NCI-H2227 (cell line): ENCODE measurements around the gene MYH3.

Source experiments
- DNase-seq: peaks from one replicate; lab custom pipeline; 2025; ENCODE audit not compliant: unreplicated experiment; lab: John Stamatoyannopoulos, UW

The MYH3 gene

GRCh38 chr17:10614536-10615155, 42.5 kb downstream of the MYH3 start:
- peak; percentile 58 for DNase-seq

- DNase-seq = no peak
Measured at GRCh38 chr17:10613775-10614513, 43.2 kb downstream of the MYH3 start.

DNA sequence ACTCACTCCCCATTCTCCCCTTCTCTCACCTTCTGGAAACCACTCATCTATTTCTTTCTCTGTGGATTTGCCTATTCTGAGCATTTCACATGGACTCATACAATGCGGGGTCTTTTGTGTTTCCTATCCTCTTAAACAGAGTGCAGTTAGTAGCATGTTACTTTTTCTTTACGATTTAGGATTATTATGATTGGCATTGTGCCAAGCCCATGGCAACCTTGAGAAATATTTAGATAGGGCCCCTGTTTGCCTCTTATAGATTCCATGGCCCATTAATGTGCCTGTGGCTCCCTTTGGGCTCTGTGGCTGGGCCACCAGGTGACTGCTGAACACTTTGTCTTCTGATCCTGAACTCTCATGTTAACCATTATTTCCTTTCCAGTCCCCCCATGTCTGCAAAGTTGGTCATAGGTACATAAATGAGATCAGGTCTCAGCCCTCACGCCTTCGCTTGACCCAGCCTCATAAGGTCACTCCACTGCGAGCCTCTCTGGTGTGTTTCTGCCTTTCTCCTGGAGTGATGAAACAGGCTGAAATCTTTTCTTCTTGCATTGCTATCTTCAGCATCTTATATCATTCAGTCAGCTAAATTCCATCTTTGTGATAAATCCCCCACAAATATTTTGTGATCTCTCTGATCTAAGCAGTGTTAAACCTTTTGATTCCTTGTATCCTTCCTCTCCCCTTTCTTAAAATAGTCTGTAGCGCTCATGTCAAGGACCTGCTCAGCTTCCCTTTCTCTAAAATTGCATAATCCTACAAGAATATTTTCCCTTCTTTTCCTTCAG, 44.0 kb downstream of the MYH3 start:
- no peak for DNase-seq

GRCh38 chr17:10610884-10611283, 46.2 kb downstream of the MYH3 start:
- DNase-seq = no peak

GRCh38 chr17:10608244-10608643, 48.9 kb downstream of the MYH3 start:
- no peak for DNase-seq

DNA sequence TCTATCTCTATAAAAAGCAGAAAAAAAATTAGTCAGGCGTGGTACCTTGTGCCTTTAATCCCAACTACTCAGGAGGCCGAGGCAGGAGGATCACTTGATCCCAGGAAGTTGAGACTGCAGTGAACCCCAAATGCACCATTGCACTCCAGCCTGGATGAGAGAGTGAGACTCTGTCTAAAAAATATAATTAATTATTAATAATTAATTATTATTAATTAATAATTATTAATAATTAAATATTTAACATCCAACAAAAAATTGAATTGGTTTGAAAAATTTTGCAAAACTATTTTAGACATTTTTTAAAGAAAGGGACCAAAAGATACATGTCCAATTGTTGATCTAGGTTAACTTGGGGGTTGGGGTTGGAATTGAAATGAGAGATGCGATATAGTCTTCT, 51.0 kb downstream of the MYH3 start:
- no peak for DNase-seq

- no peak for DNase-seq
Measured at GRCh38 chr17:10605221-10605783, 51.8 kb downstream of the MYH3 start.

DNA sequence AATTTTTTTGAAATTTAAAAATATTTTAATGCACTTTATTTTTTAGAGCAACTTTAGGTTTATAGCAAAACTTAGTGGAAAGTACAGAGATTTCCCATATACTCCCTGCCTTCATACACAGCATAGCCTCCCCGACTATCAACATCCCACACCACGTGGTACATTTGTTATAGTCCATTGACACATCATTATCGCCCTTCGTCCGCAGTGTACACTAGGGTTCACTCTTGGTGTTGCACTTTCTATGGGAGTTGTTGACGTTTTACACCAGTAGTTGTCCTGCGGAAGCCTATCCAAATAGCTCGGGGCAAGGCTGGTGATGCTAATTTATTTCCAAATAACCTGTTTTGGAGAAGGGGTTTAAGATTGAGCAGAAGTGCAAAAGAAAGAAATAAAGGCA, 52.6 kb downstream of the MYH3 start:
- DNase-seq = no peak

DNA sequence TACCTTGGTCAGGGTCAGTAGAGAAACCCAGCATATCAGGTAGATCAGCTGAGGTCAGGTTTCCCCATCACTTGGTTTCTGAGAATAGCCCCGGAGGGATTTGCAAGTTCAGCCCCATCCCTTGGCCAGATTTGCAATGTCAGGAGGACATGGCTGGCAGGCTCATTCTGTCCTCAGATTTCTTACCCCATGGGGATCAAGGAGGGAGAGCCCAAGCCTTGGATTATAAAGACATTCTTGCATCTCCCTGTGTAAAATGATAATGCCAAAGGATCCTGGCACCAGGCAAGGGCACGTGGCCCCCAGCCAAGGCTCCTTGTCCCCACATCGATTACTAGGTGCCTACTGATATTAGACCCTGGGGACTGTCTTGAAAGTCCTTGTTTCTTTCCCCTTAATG, 53.2 kb downstream of the MYH3 start:
- no peak for DNase-seq

- DNase-seq = no peak
Measured at GRCh38 chr17:10600571-10600970, 56.5 kb downstream of the MYH3 start.

DNA sequence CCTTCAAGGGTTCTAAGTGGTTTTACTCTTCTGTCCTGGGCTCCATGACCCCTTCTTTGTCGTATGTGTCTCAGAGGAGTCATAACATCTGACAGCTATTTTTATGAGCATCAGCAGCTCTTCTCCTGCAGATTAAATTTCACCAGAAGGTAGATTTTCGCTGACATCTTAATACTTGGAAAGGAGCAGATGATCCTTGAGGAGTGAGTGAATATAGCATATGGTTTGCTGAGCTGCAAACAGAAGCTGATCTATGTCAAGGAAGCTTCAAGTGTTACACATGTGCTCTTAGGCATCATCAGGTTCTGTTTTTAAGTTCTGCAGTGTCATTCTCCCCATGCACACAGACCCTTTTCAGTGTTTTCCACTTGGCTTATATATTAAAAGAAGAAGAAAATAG, 58.5 kb downstream of the MYH3 start:
- no peak for DNase-seq

- no peak for DNase-seq
Measured at GRCh38 chr17:10589553-10590145, 67.5 kb downstream of the MYH3 start.

DNA sequence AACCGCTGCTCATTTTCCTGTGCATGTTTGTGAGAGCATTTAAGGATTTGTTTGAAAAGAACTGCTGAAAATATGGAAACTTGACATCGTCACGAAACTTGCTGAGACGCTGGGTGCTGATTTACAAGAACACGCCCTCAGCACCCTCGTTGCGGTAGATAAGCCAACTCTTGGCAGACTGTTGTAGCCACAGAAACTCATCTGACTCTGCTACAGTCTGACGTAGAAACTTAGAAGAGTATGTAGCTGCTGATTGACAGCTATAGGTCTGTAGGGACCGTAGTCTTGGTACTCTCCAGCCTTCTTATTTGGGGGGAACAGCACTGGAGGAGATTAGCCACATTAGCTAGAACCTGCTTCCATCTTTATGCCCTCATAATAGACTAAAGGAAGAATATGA, 71.6 kb downstream of the MYH3 start:
- no peak for DNase-seq

- no peak for DNase-seq
Measured at GRCh38 chr17:10583834-10584233, 73.3 kb downstream of the MYH3 start.

- no peak for DNase-seq
Measured at GRCh38 chr17:10579270-10579669, 77.8 kb downstream of the MYH3 start.
